Epidermal melanocyte (primary cell): ENCODE data around the gene SLC44A1.

ENCODE experiments used
- DNase-seq: peaks from one replicate; pipeline ENCODE4 v3.0.0; 2011; ENCODE audit warnings: low spot score; ENCODE audit not compliant: insufficient read length

The SLC44A1 gene

GRCh38 chr9:105332471-105332870 is 88.0 kb downstream of the SLC44A1 start:
- DNase-seq = no peak

- no peak for DNase-seq
Measured at GRCh38 chr9:105333076-105333475, 88.6 kb downstream of the SLC44A1 start.

DNA sequence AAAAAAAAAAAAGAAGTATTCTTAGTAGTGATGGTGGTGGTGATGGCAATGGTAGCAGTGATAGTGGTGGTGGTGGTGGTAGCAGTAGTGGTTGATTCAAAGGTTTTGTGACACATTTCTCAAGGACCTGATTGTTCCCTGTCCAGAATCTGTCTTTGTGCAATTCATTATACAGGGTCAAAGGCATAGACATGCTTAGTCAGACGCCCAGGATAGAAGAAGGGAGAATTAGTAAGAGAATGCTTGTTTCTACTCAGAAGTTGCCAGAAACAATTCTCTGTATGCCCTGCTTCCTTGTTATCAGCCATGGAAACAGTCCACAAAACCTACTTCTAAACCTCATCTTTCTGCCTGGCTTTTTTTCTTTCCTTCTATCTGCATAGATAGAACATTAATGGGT is 89.4 kb downstream of the SLC44A1 start:
- no peak for DNase-seq

DNA sequence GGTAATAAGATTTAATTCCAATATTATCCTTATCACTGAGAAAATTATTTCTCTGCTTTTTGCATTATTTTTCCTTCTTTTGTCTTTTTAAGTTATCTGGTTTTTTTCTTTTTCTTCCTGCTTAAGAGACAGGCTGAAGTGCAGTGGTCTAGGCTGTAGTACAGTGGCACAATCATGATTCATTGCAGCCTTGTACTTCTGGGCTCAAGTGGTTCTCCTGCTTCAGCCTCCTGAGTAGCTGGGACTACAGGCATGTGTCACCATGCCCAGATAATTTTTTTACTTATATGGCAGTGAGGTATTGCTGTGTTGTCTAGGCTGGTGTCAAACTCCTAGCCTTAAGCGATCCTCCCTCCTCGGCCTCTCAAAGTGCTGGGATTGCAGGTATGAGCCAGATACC is 93.9 kb downstream of the SLC44A1 start:
- DNase-seq = no peak

- no peak for DNase-seq
Measured at GRCh38 chr9:105339849-105340248, 95.4 kb downstream of the SLC44A1 start.

- DNase-seq = peak; percentile 34
Measured at GRCh38 chr9:105341434-105342146, 97.1 kb downstream of the SLC44A1 start.

DNA sequence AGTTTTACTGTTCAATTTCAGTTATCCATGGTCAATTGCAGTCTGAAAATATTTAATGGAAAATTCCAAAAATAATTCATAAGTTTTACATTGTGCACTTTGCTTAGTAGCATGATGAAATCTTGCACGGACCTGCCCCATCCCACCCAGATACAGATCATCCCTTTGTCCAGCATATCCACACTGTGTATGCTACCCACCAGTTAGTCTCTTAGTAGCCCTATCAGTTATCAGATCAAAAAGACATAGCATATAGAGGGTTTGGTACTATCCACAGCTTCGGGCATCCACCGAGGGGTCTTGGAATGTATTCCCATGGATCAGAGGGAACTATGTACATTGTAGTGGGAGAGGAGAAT is 97.7 kb downstream of the SLC44A1 start:
- no peak for DNase-seq

- DNase-seq = no peak
Measured at GRCh38 chr9:105344283-105344682, 99.8 kb downstream of the SLC44A1 start.

DNA sequence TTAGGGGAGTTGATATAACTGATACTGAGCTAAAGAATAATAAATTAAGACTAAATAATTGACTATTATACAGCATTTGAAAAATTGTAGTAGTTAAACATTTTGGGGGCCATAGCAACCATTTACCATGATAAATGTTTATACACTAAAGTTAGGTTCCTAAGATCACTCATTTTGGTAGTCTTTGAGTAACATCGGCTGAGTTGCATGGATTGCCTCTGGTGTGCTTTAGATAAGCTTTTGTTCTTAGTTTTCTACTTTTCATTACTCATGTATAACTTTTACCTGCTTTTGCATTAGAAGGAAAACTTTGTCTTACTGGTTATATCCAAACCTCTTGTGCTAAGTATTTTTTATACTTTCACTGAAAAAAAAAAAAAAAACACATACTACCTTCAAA is 101.2 kb downstream of the SLC44A1 start:
- no peak for DNase-seq

- no peak for DNase-seq
Measured at GRCh38 chr9:105346273-105346672, 101.8 kb downstream of the SLC44A1 start.

DNA sequence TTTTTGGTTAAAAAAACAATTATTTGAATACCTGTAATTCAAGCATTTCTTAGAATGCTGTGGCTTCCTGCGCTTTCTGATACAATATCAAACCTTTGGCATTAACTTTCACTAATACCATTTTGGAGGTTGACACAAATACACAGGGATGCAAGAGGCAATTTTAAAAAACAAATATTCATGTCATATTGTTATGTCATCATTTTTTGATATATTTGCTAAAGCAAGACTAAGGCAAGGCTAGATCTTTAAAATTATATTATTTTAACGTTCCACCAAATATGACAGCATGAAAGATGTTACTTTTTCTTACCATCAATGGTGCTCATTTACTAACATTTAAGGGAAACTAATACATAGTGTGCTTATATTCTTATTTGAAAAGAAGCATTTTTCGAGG is 110.0 kb downstream of the SLC44A1 start:
- DNase-seq = no peak

- no peak for DNase-seq
Measured at GRCh38 chr9:105355781-105356180, 111.3 kb downstream of the SLC44A1 start.

DNA sequence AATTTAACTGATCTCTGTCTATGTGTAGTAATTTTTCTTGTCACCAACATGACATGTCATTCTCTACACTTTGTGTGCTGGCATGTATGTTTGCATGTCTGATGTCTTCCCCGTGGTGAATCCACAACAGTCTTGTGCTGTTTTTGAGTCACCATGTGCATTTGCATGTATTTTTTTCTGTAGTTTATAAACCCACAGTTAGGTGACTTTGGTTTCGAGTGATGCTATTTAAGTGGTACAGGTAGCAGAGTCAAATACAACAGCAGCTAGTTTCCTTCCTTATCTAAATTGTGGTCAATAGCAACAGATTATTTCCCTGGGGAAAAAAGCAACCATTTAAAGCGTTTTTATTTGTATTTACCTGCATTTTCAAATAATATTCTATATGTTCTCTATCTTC is 113.5 kb downstream of the SLC44A1 start:
- no peak for DNase-seq

DNA sequence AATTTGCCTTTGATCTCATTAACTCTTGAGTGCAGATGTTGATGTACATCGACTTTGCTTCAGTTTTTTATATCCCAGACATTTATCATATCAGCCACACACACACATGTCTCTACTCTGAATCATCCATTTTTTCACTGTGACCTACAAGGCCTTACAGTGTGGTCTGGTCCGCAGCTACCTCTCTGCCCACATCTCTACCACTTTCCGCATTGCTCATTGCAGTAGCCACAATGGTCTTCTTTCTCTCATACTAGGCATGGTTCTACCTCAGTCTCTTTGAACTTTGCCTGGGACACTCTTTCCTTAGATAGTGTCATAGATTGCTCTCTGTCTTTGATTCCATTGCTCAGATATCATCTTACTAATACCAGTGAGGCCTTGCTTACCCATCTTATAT is 115.4 kb downstream of the SLC44A1 start:
- DNase-seq = no peak

DNA sequence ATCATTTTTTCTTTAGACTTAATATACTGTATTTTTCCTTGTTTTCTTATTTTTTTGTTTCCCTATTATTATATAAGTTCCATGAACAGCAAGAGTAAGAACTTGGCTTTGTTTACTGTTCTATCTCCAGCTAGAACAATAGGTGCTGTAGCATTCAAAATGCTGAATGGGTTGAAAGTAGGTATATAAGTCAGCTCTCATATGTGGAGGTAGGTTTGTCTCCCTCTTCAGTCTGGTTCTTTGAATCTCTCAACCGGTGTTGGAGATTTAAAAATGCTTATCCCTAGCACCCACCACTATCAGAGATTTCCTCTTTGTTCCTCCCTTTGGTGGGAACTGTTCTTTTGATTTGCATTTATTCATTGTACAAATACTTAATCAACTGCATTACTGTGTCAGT is 115.9 kb downstream of the SLC44A1 start:
- DNase-seq = no peak

DNA sequence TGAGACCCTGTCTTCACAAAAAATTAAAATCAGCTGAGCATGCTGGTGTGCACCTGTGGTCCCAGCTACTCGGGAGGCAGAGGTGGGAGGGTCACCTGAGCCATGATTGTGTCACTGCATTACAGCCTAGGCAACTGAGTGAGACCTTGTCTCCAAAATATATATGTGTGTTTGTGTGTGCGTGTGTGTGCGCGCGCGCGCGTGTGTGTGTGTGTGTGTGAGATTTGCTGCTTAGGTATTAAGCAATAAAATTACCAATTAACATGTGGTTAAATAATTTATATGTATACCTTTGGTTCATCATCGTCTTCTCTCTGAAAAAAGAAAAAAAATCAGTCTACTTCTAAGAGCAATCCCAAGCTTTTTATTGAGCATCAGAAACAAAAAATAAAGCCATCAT is 117.4 kb downstream of the SLC44A1 start:
- DNase-seq = no peak

GRCh38 chr9:105362470-105362869 is 118.0 kb downstream of the SLC44A1 start:
- DNase-seq = no peak

DNA sequence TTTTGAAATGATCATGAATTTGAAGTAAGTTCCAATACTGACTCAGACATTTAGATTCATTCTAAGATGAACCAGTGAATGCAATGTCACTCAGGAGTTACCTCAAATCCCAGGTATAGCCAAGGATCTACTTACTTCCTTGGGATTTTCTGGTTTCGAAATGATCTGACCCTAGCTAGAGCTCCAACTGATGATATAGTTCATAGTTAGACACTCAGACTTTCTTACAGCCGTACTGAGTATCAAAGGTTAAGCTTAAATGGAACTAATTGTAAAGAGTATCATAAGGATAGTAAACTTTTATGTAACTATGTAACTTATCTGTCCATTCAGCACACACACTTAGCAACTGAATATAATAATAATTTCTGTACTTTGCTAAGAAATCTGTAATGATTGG is 119.4 kb downstream of the SLC44A1 start:
- DNase-seq = no peak

DNA sequence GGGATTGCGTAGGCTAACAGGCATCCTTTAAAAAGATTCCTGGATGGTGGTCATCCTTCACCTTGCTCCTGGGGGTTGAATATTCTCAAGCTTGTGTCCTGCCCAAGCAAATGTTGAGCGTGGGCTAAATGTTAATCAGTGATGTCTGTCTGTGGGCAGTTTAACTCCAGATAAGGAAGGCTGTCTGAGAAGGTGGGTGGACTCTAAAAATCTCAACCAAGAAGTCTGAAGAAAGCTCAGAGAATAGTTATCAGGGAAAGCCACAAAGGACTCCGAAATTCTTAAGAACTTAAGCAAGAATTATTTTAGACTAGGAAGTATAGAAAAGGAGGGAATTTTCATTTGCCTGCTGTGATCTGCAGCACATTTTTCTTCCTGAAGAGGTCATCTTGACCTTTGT is 125.5 kb downstream of the SLC44A1 start:
- no peak for DNase-seq

DNA sequence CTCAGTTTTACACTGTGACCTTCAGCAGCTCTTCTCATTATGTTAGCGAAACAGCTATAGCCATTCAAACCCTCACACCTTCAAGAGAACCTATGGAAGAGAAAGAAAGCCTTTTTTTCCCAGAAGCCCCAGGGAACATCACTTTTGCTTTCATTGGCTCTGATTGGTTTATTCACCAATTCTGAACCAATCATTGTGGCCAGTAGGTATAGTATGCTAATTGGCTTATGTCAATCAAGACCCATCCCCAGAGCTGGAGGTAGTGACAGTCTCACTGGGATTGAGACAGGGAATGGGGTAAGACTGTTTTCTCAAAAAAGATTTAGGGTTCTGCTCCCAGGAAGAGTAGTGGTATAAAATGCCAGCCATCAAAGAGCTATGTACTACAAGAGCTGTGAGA is 129.3 kb downstream of the SLC44A1 start:
- no peak for DNase-seq

DNA sequence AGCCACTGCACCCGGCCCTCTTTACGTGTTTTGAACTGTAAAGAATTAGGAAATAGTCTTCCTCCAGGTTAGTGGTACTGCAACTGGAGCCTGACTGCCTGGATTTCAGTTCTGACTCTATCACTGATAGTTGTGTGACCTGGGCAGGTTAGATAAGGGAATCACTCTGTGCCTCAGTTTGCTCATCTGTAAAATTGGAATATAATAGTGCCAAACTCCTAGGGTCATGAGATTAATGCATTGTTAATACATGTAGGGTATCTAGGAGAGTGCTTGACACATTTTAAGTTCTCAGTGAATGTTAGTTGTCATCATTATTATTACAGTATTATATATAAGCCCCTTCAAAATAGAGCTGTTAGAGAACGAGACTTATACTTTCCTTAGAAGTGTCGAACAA is 130.9 kb downstream of the SLC44A1 start:
- DNase-seq = no peak

DNA sequence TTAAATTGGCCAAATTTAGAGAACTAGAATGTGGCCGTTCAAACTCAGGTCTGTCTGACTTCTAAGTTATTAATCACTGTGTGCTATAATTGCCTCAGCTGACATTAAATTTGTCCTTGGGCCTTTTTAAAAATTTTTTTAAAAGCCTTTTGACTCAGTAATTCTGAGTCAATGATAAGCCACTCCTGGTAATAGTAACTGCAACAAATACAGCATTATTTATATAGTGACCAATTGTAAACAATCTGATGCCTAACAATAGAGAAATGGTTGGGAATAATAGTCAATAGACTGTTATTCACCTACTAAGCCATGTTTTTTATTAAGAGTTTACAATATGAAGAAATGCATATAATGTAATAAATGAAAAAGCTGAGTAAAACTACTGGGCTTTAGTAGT is 132.4 kb downstream of the SLC44A1 start:
- no peak for DNase-seq

DNA sequence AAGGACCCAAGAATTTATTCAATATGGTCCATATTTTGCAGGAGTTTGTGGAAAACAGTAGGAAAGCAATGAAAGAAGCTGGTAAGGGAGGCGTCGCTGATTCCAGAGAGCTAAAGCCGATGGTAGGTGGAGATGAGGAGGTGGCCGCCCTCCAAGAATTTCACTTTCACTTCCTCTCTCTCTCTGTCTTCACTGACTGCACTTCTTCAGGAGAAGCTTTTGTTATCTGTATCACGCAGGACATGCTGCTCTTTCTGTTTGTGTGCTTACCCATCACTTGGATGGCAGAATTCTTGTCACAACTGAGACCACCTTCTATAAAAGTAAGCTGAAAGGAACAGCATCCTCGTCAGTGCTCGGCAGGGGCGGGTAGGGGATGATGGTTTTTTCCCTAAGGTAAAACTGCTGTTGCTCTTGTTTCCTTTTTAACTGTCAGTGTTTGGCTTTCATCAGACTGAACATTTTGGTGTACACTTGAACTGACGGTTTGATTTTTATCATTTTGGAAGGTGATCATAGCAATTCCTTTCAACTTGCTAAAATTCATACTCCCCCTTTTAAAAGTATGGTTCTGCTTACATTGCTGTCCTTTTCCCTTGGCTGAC is 141.0 kb downstream of the SLC44A1 start:
- DNase-seq = no peak

DNA sequence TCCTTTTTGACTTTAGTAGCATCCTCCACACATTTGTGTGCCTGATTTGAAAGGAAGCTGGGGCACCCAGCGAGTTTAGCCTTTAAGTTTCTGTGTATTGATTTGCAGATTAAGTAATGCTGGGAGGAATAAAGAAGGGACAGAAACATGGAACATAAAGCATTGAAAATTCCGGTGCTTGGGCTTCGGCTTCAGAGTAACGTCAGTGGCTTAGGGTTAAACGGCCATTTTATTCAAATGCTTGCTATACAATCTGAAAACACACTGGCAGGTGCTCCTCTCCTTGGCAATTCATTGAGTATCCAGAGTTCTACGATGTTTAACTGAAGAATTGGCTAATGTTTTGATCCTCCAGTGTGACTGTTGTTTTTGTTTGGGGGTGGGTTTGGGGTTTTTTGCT is 145.3 kb downstream of the SLC44A1 start:
- no peak for DNase-seq
